ENCODE data around the gene FAM110C.

GRCh38 chr2:84121-84520, 37.8 kb upstream of the FAM110C start:
- TF ChIP-seq CTCF (IDR thresholded peaks at IDR 0.05; ENCODE audit: borderline replicate concordance, extremely low read depth, low read length, poor library complexity, severe bottlenecking) (no peak), EZH2 (IDR thresholded peaks at IDR 0.05; ENCODE audit: borderline replicate concordance, low read depth, low read length, severe bottlenecking) (no peak)
